HuH-7.5 (cell line): Measurements from ENCODE around the gene UGT2A3.
"Not testable (repeated sequence)": the region's sequence is repeated elsewhere in the genome, so short reads cannot be mapped to it uniquely, and the experiment has no call there.

ENCODE experiments used
- DNase-seq: peaks from one replicate; pipeline ENCODE4 v3.0.0; 2011; ENCODE audit warnings: low spot score

UGT2A3 gene

DNA sequence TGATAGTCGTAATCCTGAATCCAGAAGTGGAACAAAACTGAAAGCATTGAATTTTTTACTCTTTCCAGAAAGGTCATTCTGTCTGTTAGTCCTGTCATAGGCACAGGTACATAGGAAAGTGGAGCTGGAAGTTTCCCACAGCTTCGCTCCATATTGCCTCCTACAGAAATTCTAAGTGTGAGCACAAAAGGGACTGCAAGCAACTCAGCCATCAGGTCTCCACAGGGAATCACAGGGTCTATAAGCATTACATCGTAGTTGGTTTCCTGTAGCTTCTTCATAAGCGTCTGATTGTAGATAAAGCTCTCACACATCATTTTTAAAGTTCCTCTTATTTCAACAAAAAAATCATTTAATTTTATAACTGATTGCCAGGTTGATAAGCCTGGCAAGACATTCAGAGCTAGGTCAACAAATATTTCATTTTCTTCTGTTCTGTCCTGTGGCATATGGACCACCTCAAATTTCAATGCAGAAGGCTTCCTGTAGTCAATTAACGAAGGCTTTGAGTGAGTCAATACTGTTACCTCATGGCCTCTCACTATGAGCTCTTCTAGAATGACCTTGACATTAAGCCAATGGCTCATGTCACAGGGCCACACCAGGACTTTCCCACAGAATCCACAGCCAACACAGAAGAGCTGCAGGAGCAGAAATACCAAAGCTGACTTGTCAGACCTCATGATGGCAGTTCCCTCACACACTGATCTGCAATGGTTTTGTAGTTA is at the start of gene UGT2A3:
Gene UGT2A3, minus strand, starts transcription at position 727 of the 728 bp plus-strand sequence. Its CDS starts 44 bp downstream, at position 683.
- no peak for DNase-seq

DNA sequence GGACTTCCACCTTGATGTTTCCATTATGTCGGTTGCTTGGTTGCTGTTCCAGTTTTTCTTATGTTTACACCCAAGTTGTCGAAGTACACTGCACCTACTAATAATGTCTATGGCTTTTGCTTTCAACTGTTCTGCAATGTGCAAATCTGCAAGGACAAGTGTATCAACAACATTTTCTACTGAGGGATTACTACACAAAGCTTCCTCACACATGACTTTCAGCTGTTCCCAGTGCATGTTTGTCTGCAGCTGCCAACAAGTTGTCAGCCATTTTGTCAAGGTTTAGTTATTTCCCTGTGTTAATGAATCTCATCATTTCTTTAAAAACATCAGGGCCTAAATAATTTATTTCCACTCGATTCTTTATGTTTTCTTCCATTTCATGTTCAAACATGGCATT is 45.4 kb upstream of the UGT2A3 start:
- no peak for DNase-seq

DNA sequence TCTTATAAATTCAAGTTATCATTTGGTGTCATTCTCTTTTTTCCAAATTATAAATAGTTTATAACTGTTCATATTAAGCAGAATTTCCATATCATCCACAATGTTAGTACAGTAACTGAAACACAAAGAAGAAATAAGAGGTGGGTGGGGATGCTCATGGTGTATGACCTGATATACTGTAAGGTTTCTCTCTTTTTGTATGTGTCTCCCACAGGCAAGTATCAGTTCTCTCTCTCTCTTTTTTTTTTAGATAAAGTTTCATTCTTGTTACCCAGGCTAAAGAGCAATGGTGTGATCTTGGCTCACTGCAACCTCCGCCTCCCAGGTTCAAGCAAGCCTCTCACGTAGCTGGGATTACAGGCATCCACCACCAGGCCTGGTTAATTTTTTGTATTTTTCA is 43.7 kb upstream of the UGT2A3 start:
- no peak for DNase-seq

DNA sequence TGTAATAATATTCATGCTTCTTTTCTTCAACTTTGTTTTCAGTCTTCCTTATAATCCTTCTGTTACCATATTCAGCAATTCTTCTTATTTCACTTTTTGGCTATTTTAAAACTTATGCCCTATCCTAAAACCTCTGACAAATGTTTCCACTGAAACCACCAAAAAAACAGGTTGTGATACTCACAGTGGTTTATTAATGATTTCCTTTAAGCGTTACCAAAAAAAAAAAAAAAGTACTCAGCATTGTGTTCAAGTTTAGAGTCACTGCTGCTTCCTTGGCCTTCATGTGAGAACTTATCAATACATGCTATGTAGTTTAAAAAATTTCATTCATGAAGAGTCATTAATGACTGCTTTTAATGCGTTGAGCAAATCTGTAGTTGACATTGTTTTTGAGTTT is 35.4 kb upstream of the UGT2A3 start:
- DNase-seq = no peak

DNA sequence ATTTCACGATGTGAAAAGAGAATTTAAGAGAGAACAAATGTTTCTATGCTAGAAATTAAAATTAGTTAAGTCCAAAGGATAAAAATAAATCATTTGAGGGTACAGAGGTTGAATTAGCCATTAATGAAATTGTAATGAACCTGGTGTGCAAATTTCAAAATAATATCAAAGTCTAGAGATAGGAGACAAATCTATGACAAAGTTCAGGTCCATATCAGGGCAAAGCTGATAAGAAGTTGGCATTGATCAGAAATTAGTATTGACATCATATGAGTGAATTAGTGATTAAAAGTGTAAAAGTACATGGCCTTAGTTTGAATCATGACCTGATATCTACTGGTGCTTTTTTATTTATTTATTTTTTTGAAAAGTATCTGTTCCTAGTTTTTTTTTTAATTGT is 33.8 kb upstream of the UGT2A3 start:
- no peak for DNase-seq

DNA sequence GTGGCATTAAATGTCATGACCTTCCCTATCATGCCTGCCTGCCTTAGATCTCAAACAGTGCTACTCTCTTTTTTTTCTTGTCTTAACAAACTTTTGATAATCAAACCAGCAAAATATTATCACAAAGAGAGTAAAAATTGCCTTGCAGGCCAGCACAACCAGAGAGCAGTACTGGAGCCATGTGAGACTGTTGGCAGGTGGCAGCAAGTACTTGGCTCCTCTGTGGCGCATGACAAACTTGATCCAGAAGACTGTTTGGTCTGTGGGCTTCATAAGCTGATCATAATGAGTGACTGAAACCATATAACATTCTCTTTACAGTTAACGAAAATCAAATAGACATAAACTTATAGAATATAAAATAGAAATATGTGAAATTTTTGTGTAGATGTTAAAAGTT is 33.3 kb upstream of the UGT2A3 start:
- DNase-seq = no peak

DNA sequence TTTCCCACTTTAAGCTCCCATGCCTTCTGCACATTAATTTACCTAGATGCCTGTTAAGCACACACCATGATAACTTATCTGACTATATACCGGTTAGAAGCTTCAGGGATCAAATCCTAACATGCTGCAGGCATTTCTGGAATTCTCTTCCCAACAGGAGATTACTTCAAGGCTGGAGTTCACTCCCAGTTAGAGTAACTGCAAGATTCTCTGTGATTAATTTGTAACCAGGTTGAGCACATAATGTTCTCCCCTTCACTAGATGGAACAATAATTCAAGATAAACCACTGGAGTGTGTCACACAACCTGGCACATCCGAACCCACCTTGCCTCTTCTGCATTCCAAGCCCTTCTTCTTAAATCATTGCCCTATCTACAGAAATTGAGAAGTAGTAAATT is 11.8 kb upstream of the UGT2A3 start:
- no peak for DNase-seq

DNA sequence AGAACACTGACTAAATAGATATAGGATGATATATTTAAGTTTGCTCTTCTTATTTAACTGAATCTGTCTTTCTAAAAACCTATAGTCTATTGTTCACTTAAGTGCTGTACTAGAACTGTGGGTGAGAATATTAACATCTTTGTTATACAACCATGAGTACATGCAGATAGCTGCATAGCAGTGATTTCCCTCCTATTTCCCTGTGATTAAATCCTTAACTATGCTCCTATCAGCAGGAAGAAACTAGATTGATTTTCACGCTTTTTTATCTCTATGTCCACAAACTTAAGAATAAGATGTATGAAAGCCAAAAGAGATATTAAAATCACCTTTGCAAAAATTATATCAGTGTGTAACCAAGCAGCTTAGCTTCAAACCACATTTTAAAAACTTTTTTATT is 11.3 kb upstream of the UGT2A3 start:
- no peak for DNase-seq

DNA sequence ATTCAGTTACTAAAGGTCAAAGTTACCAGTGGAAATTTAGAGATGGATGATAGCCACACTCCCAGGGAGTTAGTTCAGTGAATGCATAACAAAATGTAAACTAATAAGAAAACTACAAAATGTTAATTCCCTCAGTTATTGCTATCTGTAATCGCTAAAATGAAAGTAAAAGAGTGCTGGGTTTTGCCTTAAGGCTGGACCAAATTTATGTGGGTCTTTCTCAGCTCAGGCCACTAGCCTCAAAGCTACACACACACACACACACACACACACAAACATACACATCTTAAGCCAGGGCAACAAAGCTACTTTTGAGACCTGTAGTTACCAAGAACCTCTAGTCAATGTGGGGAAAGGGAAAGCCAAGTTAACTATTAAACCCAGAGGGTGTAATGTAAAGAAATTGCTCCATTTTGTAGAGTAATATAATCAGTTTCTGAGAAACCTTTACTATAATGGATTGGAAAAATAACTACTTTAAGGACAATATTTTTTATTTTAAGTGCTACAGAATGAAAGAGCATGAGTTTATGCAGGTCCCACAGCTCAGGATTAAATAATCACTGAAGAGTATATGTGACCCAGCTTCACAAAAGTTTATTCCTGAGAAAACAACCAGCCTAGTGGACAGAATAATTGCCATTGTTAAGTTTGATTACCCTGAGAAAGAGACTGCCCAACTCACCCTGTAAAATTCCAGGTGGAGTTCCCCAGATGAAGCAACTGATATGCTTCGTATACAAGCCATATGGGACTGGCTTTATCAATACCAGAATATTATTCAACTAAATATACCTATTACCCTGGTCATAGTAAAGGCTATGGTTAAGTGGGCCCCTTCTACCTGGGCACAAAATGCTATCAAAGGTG is 8.9 kb upstream of the UGT2A3 start:
- DNase-seq = no peak

DNA sequence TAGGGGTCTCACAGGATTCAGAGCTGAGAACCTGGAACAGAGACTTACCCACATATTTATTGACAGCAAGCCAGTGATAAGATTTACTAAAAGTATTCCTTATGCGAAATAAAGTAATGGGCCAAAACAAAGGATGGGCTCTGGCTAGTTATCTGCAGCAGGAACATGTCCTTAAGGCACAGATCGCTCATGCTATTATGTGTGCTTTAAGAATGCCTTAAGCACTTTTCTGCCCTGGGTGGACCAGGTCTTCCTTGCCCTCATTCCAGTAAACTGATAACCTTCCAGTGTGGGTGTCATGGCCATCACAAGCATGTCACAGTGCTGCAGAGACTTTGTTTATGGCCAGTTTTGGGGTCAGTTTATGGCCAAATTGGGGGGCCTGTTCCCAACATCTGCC is 7.5 kb upstream of the UGT2A3 start:
- not testable (repeated sequence) for DNase-seq

DNA sequence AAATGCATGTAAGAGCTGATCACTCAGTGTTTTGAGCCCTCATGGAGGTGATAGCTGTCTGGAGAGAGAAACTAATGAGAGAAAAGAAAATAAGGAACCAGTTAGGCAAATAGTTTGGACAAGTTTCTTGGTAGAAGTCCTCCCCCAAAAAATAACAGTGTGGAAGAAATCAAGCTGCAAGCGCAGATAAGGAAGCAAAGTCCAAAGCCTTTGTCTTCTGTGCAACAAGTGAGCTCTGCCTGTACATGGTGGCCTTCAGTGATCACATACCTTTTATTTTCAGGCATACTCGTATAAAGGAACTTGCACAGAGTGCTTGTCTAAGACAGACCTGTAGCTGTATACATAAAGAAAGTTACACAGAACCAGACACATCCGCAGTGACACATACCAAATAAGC is 2.5 kb upstream of the UGT2A3 start:
- DNase-seq = no peak

DNA sequence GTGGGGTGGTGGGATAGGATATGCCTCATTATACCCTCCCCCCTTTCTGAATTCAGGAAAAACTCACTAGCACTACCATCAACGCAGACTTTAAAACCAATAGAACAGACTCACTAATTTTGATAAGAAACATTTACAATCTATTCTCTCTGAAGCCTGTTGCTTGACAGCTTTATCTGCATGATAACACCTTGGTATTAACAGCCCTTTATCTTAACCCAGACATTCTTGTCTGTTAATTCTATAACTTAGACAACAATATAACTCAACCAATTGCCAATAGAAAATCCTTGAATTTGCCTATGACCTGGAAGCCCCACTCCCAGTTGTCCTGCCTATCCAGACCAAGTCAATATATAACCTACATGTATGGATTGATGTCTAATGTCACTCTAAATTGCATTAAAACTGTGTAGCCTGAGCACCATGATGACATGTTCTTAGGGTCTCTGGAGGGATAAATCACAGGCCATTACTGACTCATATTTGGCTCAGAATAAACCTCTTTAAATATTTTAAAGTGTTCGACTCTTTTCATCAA is 1.5 kb upstream of the UGT2A3 start:
- no peak for DNase-seq

DNA sequence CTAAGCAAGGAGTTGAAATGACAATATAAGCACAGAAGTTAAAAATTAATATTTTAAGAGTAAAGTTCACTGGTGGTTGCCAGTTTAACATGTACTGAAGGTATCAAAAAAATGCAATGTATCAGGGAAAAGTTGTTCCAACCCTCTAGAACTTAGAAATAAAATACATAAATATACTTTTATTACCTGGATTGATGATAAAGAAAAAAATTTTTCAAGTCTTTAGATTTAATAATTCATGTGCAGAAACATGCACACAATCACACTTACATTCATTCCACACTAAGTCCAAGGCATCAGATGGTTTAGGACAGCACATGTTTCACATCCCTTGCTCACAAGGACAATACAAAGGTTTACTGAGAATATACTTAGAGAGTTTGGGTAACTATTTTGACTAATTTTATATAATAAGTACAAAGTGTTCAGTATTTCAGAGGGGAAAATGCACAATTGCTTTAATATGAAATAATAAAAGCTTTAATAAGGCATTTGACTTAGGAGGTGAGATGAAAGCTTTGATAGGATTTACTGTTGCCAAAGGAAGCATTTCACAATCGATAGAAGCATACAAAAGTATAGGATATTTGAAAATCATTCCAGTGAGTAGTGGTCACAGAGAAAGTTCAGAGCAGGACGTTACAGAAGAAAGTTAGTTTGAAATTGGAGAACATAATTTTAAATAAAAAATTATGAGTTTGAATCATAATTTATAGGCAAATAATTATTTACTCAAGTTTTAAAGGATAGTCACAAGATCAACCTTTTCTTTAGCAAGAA is 392 bp upstream of the UGT2A3 start:
- DNase-seq = no peak

DNA sequence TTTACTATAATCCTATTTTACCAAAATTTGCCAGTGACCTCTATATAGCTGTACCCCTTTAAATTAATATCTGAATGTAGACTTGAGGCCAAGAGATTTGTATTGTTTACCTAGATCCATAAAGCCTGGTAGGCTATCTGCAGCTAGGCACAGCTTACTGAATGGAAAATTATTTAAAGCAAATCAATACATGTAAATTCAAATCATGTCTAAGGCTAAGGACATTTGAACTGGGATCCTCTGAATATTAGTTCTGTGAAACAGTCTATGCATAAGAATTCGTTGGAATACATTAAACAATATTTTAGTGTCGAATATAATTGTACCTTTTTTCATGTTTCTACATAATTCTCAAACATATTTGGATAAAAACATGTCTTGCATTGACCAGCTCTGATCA is 1.6 kb downstream of the UGT2A3 start:
- no peak for DNase-seq

DNA sequence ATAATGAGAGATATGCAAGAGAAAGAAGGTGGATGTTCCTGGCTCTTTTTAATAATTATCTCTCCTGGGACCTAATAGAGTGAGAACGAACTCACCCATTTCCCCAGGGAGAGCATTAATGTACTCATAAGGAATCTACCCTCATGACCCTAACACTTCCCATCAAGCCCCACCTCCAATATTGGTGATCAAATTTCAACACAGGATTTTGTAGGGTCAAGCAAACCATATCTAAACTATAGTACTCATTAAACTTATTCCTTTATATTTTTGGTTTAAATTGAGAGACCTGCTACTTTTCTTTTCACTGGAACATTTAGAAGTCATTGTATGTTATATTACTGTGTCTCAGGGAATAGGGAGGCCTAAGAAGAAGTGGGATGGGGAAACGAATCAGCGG is 2.6 kb downstream of the UGT2A3 start:
- no peak for DNase-seq

DNA sequence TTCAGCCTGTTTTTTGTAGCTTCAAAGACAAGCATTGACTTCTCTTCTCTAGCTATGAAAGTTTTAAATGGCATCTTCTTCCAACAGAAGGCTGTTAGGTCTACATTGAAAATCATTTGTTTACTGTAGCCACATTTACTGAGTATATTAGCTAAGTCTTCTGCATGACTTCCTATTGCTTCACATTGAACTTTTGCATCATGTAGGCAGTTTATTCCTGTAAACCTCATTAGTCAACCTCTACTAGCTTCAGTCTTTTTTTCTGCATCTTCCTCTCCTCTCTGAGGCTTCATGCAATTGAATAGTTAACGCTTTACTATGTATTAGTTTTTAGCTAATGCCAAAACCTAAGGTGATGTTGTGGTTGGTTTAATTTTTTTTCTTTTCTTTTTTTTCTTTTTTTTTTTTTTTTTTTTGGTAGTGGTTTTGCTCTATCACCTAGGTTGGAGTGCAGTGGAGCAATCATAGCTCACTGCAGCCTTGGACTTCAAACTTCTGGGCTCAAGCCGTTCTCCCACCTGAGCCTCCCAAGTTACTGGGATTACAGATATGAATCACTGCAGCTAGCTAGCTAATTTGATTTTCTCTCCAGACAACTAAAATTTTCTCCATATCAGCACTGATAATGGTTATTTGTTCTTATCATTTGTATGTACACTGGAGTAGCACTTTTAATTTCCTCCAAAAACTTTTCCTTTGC is 3.4 kb downstream of the UGT2A3 start:
- DNase-seq = no peak

DNA sequence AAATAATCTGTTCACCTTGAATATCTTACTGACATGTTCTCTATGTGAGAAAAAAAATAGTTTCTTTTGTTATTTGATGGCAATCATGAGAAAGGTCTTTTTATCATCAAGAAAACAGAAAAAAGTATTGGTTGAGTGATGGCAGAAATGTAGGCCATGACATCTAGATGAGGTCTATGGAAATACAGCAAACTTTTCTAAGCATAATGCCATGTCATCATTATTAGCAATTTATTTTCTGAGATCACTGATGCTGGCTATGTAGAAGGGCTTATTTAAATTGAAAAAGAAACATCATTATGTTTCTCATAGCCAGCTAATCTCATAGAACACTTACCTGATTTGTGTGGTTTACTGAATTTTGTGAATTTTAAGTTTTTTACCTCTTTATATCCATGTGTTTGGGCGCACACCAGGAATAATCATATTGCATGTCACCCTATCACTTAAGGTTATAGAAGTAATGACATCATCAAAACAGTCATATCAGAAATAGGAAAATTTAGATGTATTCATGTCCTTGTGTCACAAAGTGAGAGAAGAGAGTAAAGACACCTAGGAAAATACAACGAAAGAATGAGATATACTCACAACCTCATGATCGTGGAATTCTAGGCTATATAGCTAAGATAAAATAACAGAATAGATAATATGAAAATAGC is 22.4 kb downstream of the UGT2A3 start:
- no peak for DNase-seq

DNA sequence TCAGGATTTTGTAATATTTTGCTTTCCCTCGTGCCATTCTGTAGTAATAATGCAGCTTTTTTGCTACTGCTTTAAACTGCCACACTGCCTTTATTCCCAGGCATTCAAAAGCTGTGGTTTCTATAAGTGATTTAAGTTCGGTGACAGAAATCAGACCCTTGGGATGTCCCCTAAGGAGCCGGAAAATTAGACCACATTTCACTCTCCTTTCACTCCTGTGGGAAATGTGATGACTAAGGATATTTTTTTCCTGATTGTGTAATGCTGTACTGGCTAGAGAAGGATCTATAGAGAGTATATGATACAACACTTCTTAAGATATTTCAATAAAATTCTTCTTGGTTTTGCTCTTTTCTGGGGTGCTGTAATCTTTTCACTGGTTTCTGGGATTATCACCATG is 24.4 kb downstream of the UGT2A3 start:
- DNase-seq = no peak

DNA sequence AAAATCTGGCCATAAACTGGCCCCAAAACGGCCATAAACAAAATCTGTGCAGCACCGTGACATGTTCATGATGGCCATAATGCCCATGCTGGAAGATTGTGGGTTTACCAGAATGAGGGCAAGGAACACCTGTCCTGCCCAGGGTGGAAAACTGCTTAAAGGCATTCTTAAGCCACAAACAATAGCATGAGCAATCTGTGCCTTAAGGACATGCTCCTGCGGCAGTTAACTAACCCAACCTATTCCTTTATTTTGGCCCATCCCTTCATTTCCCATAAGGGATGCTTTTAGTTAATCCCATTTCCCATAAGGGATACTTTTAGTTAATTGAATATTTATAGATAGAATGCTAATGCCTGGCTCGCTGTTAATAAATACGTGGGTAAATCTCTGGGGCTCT is 29.4 kb downstream of the UGT2A3 start:
- not testable (repeated sequence) for DNase-seq

DNA sequence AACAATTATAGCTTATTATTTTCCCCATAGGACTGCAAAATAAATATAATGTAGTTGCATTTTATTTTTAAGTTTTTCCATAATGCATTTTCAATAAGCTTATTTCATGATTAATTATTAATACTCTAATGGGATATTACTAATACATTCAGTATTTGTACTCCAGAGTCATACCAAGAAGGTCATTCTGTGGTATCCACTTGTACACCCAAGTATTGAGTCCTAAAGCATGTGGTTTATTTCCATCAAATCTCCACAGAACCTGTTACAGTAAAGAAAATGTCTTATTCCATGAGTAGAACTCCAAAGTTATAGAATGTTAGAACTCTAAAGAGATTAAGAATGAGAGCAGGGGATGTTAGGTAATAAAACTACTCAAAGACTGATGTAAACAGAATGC is 30.6 kb downstream of the UGT2A3 start:
- no peak for DNase-seq

DNA sequence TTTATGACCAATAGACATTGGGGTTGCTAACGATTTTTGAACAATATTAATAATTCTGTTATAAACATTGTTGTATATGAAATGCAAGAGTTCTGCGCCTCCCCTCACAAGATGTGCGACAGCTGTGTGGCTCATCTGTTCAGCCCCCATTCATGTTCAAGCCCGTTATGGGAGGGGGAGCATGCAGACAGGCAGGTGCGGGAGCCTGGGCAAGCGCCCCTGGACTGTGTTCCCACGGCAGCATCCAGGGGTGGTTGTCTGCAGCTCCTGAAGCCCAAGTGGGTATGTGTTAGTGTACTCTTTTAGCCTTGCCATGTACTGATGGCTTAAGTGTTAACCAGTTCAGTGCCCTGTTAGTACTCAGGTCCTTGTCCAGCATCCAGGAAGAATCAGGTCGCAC is 34.6 kb downstream of the UGT2A3 start:
- DNase-seq = no peak
